ENCODE results near the gene UVRAG. TPM values are rescaled to one million over a fixed set of nuclear protein-coding genes. Genes with fewer than 3 reads are reported as not detected.

The UVRAG gene
- total RNA-seq (2014; rRNA removed; shearing (Covaris generic)), result 19.3 and 21.8 TPM in 2 replicates

DNA sequence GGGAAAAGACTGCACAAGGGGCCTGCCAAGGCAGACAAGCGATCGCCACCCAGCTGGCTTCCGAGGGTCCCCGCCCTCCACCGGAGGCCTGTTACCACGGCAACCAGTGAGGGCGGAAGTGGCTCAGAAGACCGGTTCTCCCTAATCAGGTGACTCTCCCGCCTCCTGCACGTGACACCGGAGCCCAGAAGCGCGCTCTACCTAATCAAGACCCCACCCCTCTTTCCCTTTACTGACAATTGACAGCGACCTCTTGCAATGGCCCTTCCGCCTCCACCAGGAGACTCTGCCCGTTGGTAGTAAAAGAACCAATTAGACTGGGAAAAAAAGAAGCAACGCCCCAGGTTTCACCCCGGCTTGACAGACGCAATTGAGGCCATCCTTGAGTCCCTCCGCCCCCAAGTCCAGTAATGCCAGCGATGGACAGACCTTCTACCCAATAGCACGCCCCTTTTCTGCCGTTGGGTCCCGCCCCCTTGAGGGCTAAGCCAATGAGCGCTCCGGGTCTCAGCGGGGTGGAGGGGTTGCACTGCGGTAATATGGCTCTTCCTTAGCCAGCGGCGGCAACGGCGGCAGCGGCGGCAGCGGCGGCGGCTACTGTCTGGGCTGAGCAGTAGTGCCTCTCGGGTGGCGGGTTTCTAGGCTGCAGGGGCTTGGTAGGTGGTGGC is at the start of gene UVRAG:
UVRAG (plus strand) TSS at position 534 of the 668 bp plus-strand sequence. CDS start 198 bp downstream, outside the sequence.
- DNase-seq (ENCODE audit: low spot score), result peak; percentile 100

GRCh38 chr11:75766443-75767227 is 48.4 kb upstream of the UVRAG start:
- no peak for DNase-seq (ENCODE audit: low spot score)

DNA sequence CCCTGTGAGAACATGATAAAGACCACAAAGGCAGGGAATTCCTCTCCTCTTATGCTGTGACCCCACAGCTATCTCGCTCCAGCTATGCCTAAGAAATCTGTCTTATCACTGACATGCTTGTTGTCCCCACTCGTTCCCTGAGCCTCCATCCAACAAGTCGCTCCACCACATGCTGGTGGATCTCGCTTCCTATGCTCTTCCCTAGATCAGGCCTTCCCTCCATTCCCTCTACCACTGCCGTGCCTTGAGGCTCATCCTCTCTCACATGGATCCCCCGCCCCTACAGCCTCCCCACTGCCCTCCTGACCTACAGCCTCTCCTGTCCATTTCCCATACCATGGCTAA is 47.8 kb upstream of the UVRAG start:
- no peak for DNase-seq (ENCODE audit: low spot score)

DNA sequence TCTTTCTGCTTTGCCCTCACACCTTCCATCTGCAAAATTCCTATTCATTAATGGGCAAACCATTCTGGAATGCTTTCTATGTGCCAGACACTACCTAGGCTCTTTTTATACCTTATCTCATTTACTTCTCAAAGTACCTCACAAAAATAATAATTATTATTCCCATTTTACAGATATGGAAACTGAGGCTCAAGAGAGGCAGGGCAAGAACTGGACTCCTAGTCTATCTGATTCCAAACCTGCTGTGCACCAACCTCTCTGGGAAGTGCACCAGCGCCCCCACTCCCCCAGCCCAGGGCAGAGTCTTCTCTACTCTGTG is 47.3 kb upstream of the UVRAG start:
- DNase-seq (ENCODE audit: low spot score), result no peak

DNA sequence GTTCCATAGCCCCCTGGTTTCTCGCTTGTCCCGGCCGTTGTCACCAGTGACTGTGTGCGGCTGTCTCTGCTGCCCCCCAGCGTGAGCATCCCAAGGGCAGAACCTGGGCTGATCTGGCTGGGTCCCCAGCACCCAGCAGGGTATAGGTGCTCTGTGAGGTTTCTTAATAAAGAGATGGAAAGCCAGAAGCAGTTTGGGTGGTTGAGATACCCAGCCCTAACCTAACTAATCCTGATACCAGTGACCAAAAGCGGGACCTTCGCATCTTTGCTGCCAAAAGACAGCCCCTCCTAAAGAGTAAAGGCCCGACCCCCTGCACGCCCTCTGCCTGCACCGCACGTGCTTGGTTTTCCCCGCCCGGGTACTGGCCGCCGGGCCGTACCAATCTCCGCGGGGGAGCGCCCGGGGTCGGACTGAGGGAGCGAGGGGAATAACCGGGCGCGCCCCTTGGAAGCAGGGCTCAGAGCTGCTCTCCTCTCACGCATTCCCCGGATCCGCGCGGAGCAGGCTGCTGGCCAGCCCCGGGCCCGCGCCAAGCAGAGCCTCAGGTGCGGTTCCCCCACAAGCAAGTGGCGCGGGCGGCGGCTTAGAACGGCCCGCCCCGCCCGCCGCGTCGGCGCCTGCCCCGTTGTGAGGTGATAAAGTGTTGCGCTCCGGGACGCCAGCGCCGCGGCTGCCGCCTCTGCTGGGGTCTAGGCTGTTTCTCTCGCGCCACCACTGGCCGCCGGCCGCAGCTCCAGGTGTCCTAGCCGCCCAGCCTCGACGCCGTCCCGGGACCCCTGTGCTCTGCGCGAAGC is 46.7 kb upstream of the UVRAG start, which contains the start of gene DGAT2:
DGAT2 (plus strand) TSS at position 667 of the 797 bp plus-strand sequence. CDS start 214 bp downstream, outside the sequence.
- DNase-seq (ENCODE audit: low spot score), result peak; percentile 57

DNA sequence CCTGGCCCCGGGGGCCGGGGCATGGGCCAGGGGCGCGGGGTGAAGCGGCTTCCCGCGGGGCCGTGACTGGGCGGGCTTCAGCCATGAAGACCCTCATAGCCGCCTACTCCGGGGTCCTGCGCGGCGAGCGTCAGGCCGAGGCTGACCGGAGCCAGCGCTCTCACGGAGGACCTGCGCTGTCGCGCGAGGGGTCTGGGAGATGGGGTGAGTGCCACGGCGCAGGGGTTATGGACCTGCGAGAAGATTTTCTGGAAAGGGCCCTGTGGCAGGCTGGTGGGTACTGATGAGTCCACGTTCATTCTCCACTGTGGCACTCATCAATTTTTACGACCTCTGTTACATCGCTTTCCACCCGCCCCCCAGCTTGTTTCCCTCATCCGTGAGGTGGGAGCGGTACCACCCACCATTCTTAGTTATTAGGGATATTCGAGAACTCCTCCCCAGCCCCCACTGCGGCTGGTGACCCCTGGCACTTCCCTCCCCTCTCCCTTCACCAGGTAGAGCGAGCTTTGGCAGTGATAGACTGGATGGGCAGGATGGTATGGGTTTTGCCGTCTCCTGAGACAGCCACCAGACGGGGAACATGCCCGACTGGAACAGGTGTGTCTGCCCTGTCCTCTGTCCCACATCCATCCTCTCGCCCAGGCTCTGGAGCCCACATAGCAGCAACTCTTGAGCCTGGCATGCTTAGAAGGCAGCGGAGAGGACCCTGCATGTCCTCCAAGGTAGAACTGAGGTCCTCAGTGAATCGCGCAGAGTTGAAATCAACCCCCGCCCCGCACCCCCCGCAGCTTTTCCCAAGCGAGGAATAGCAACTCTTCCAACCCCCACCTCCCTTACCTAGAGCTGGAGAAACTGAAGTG is 45.9 kb upstream of the UVRAG start:
- no peak for DNase-seq (ENCODE audit: low spot score)

DNA sequence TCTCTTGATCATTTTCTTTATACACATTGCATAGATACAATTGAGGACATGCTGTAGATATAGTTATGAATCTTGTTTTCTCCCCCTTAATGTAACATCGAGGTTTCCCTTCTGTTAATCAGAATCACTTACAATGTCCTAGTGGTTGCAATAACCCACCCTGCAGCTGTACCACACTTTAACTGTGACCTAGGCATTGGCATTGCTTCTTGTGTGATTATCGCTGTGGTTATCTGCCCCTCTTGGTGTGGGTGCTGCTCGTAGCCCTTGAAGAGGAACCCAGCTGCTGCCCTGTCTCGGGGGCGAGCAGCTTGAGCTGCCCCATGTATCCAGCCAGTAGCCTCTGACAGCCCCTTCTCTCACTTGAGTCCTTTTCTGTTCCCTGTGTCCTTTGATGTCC is 44.9 kb upstream of the UVRAG start:
- DNase-seq (ENCODE audit: low spot score), result no peak

GRCh38 chr11:75771646-75772410 is 43.2 kb upstream of the UVRAG start:
- DNase-seq (ENCODE audit: low spot score), result peak; percentile 19

DNA sequence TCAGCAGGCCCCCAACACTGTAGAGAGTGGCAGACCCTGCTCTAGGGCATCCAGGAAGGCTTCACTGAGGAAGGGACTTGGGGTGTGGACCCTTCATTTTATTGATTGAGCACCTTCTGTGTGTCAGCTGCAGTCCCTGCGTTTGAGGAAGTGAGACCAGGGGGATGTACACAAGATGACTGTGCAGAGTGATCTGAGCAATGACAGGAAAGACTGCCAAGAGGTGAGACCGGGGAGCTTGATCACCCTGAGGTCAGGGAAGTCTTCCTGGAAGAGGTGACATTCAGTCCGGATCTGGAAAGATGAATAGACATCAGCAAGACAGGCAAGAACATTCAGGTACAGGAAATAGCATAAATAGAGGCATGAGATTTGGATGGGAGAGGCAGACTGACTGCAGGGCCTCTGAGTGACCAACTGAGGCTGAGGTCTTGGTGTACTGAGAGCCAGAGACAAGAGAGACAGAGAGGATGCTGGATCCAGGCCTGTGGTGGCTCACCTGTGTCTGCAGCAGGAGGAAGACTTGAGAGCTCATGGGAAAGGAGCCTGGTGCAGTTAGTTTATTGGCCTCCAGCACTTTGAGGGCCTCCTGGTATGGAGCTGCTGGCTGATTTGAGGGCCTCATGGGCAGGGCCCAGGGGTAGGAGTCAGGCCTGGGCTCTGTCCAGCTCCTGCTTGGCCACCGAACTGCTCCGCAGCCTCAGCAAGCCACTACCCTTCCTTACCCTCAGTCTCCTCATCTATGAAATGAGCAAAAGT is 41.2 kb upstream of the UVRAG start:
- no peak for DNase-seq (ENCODE audit: low spot score)

DNA sequence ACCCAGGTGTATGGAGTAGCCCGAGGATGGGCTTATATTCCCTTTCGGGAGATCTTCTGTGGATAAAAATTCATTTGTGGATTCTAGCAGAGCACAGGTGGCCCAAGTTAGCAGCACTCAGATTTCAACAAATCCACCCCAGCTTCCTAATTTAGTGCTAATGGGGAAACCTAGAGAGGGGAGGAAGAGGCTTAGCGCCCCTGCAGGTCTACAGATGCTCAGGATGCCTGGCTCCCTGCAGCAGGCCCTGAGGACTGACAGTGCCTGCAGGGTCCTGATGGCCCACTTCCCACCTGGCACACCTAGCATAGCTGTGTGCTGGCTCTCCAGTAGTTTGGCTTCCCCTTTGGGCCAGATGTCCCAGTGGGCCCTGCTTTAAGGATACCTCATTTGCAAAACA is 40.0 kb upstream of the UVRAG start:
- DNase-seq (ENCODE audit: low spot score), result no peak

DNA sequence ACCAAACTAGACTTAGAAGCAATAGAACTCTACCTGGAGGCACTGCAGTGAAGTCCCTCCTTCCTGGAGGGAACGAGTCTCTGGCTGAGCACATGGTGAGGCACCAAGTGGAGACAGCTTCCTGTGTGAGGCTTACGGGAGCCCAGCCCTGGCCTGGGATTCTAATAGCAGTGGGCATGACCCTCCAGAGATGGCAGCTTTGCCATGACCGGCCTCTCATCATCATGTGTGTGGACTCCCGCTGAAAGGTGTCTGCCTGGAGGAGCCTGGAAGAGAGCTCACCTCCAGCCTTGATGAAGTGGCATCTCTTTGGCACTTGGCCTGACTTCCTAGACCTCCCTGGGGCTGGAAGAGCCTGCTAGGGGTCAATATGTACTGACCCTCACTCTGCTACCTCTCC is 38.5 kb upstream of the UVRAG start:
- DNase-seq (ENCODE audit: low spot score), result no peak

- DNase-seq (ENCODE audit: low spot score), result peak; percentile 30
These were observed 37.4 kb upstream of the UVRAG start for GRCh38 chr11:75777461-75778110.

GRCh38 chr11:75778962-75779361 is 36.0 kb upstream of the UVRAG start:
- DNase-seq (ENCODE audit: low spot score), result no peak

DNA sequence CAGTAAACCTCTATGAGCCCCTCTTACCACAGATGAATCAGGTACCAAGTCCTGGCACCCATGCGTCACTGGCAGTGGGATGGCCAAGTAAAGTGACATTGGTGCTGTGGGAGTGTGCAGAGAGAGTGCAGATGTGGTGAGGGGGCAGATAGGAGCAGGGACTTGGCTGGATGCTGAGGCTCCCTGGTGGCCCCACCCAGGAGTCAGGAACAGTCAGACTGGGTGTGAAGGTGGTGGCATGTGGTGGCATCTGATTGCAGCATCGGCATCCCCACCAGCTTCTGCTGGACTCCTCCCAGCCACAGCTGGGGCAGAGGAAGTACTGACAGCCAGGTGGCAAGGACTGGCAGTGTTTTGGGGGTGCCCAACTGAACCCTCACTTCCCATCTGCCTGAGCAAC is 35.0 kb upstream of the UVRAG start:
- no peak for DNase-seq (ENCODE audit: low spot score)

GRCh38 chr11:75780888-75781287 is 34.1 kb upstream of the UVRAG start:
- no peak for DNase-seq (ENCODE audit: low spot score)

GRCh38 chr11:75781296-75781695 is 33.7 kb upstream of the UVRAG start:
- DNase-seq (ENCODE audit: low spot score), result no peak

DNA sequence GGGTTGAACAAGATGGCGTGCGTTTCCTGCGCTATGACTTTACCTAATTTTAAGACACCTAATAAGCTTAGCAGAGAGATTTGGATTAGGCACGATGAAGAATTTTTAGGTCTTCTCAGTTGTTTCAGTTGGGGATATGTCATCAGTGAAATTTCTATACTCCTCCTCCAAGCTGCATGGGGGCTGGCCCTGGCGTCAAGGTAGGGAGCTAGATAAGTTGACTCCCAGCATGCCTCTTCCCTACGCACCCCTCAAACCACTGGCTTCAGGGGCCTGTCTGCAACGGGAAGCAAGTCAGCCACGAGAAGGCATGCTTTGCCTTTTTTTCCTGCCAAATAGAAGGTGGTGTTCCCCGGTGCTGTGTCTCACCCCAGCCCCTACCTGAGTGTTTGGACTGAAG is 33.2 kb upstream of the UVRAG start:
- DNase-seq (ENCODE audit: low spot score), result no peak

- no peak for DNase-seq (ENCODE audit: low spot score)
These were observed 32.3 kb upstream of the UVRAG start for GRCh38 chr11:75782540-75783263.
